ENCODE measurements around the gene ZNF254.

Gene ZNF254

DNA sequence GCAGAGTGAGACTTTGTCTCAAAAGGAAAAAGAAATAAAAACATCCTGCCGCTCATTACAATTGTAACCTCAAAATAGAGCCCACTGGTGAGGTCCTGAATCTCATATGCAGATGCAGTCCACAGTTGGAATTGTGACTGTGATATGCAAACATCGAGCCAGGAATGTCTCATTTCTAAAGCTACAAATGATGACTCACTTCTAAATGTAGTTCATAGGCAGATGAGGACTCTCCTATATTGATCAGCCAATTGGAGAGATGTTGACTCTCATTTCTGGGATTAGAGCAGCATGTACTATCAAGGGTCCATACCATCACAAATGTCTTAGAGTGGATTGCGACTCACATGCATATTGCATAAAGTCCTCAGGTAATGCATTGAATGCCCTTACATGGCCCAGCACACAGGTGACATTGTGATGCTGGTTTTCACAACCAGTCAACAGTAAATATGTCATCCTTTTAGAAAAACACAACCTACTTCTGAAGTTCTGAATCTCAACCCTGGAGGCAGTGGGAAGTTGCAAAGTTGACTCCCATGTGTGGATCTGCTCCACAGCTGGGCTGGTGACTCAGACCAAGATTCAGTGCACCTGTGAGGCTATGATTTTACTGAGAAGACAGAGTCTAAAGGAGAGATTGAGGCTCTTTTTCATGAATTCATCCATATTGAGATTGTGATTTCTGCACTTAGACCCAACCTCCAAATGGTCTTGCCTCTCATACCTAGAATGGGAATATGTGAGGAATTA, 16.9 kb upstream of the ZNF254 start:
- Histone ChIP-seq H3K36me3 (ENCODE audit: low read length) (no peaks in the 10 kb centered on the region), H3K27ac (ENCODE audit: low read depth, low read length) (no peak overlapping the region), H2AFZ (ENCODE audit: low read depth, low read length, severe bottlenecking) (no peak overlapping the region), H4K20me1 (ENCODE audit: low read depth, low read length) (no peaks in the 10 kb centered on the region), H3K4me2 (ENCODE audit: low read depth, low read length, poor library complexity, severe bottlenecking) (no peak overlapping the region), H3K27me3 (ENCODE audit: low read length) (no peaks in the 10 kb centered on the region), H3F3A (ENCODE audit: insufficient read depth) (no peaks in the 10 kb centered on the region), H3K79me2 (ENCODE audit: insufficient read depth, low read length) (0 out of 2 replicates have a peak, but pooled peaks cover 1% of the 10 kb centered on the region), H3K9me3 (ENCODE audit: insufficient read depth, low read length) (no peaks in the 10 kb centered on the region), H3K9me2 (replicated peaks; ENCODE audit: insufficient read depth, low read length) (no peaks in the 10 kb centered on the region), H3K9ac (ENCODE audit: low read length) (no peak overlapping the region), H3K4me3 (ENCODE audit: insufficient read depth, low read length, poor library complexity, severe bottlenecking) (no peak overlapping the region)
- no peak for TF ChIP-seq EZH2phosphoT487 (conservative IDR thresholded peaks at IDR 0.05; ENCODE audit: low read length)
- TF ChIP-seq, protein P1, sequence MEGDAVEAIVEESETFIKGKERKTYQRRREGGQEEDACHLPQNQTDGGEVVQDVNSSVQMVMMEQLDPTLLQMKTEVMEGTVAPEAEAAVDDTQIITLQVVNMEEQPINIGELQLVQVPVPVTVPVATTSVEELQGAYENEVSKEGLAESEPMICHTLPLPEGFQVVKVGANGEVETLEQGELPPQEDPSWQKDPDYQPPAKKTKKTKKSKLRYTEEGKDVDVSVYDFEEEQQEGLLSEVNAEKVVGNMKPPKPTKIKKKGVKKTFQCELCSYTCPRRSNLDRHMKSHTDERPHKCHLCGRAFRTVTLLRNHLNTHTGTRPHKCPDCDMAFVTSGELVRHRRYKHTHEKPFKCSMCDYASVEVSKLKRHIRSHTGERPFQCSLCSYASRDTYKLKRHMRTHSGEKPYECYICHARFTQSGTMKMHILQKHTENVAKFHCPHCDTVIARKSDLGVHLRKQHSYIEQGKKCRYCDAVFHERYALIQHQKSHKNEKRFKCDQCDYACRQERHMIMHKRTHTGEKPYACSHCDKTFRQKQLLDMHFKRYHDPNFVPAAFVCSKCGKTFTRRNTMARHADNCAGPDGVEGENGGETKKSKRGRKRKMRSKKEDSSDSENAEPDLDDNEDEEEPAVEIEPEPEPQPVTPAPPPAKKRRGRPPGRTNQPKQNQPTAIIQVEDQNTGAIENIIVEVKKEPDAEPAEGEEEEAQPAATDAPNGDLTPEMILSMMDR (IDR thresholded peaks at IDR 0.05; ENCODE audit: insufficient read depth, low read length, poor library complexity, severe bottlenecking) = no peak

DNA sequence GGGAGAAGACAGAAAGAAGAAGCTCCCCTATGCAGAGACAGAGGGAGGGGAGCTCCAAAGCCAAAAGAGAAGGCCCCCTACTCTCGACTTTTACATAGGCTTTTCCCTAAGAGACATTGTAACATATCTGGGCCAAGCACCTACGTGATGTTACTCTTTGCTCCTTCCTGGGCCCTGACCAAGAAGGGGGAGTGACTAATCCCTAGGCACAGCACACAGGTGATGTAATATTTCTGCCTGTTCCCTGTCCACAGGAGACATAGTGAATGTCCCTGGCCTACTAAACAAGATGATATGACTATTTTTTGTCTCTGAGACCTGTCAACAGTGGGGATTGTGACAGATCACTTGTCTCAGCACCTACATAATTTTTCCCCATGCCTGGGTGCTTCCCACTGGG, 15.9 kb upstream of the ZNF254 start:
- H3K79me2 ChIP-seq (ENCODE audit: insufficient read depth, low read length) = no peaks in the 10 kb centered on the region
- no peak overlapping the region for H2AFZ ChIP-seq (ENCODE audit: low read depth, low read length, severe bottlenecking)
- no peaks in the 10 kb centered on the region for H3K9me2 ChIP-seq (replicated peaks; ENCODE audit: insufficient read depth, low read length)
- no peak overlapping the region for H3K27ac ChIP-seq (ENCODE audit: low read depth, low read length)
- TF ChIP-seq EZH2phosphoT487 (conservative IDR thresholded peaks at IDR 0.05; ENCODE audit: low read length) = no peak
- TF ChIP-seq, protein P1 (IDR thresholded peaks at IDR 0.05; ENCODE audit: insufficient read depth, low read length, poor library complexity, severe bottlenecking) = no peak
- H3K4me3 ChIP-seq (ENCODE audit: insufficient read depth, low read length, poor library complexity, severe bottlenecking) = no peak overlapping the region
- H3K4me2 ChIP-seq (ENCODE audit: low read depth, low read length, poor library complexity, severe bottlenecking) = no peak overlapping the region
- no peaks in the 10 kb centered on the region for H3K36me3 ChIP-seq (ENCODE audit: low read length)
- H3K9me3 ChIP-seq (ENCODE audit: insufficient read depth, low read length) = no peaks in the 10 kb centered on the region
- H3F3A ChIP-seq (ENCODE audit: insufficient read depth) = no peaks in the 10 kb centered on the region
- no peaks in the 10 kb centered on the region for H4K20me1 ChIP-seq (ENCODE audit: low read depth, low read length)
- no peaks in the 10 kb centered on the region for H3K27me3 ChIP-seq (ENCODE audit: low read length)
- H3K9ac ChIP-seq (ENCODE audit: low read length) = no peak overlapping the region

DNA sequence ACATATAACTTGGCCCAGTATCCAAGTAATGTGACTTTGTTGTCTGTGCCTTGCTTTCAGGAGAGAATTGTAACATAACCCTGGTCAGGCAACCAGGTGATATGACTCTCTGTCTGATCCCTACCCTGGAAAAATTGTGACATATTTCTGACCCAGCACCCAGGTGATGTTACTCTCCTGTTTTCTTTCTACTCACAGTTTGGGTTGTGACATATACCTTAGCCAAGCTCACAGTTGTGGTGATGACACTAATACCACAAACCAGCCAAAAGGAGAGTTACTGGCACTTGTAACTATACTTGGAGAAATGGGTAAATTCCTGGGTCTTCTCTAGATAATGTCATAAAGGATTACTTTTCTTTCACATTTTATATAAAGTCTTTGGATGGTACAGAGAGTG, 14.3 kb upstream of the ZNF254 start:
- Histone ChIP-seq H2AFZ (ENCODE audit: low read depth, low read length, severe bottlenecking) (no peak overlapping the region), H4K20me1 (ENCODE audit: low read depth, low read length) (no peaks in the 10 kb centered on the region), H3K79me2 (ENCODE audit: insufficient read depth, low read length) (no peaks in the 10 kb centered on the region), H3K9me2 (replicated peaks; ENCODE audit: insufficient read depth, low read length) (no peaks in the 10 kb centered on the region), H3K9ac (ENCODE audit: low read length) (no peak overlapping the region), H3K4me3 (ENCODE audit: insufficient read depth, low read length, poor library complexity, severe bottlenecking) (no peak overlapping the region), H3K27me3 (ENCODE audit: low read length) (no peaks in the 10 kb centered on the region), H3K4me2 (ENCODE audit: low read depth, low read length, poor library complexity, severe bottlenecking) (no peak overlapping the region), H3K36me3 (ENCODE audit: low read length) (no peaks in the 10 kb centered on the region), H3F3A (ENCODE audit: insufficient read depth) (no peaks in the 10 kb centered on the region), H3K27ac (ENCODE audit: low read depth, low read length) (no peak overlapping the region), H3K9me3 (ENCODE audit: insufficient read depth, low read length) (no peaks in the 10 kb centered on the region)
- no peak for TF ChIP-seq EZH2phosphoT487 (conservative IDR thresholded peaks at IDR 0.05; ENCODE audit: low read length)

DNA sequence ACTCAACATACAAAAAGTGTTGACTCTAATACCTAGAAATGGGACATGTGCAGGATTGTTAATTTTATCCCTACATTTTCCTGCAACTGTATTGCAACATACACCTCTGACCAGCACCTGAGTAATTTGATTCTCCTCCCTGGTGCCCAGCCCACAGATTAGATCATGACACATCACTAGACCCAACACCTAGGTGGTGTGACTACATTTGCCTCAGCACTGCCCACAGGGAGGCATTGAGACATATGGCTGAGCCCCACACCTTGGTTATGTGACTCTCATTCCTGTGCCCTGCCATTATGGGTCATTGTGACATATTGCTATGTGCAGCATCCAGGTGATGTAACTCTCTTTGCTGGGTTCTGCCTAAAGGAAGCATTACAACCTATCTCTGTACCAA, 13.2 kb upstream of the ZNF254 start:
- no peaks in the 10 kb centered on the region for H3K27me3 ChIP-seq (ENCODE audit: low read length)
- H3K4me2 ChIP-seq (ENCODE audit: low read depth, low read length, poor library complexity, severe bottlenecking) = no peak overlapping the region
- no peak overlapping the region for H3K4me3 ChIP-seq (ENCODE audit: insufficient read depth, low read length, poor library complexity, severe bottlenecking)
- no peaks in the 10 kb centered on the region for H3K9me3 ChIP-seq (ENCODE audit: insufficient read depth, low read length)
- H3K9me2 ChIP-seq (replicated peaks; ENCODE audit: insufficient read depth, low read length) = no peaks in the 10 kb centered on the region
- H4K20me1 ChIP-seq (ENCODE audit: low read depth, low read length) = no peaks in the 10 kb centered on the region
- H3K36me3 ChIP-seq (ENCODE audit: low read length) = no peaks in the 10 kb centered on the region
- H2AFZ ChIP-seq (ENCODE audit: low read depth, low read length, severe bottlenecking) = no peak overlapping the region
- H3K79me2 ChIP-seq (ENCODE audit: insufficient read depth, low read length) = no peaks in the 10 kb centered on the region
- TF ChIP-seq EZH2phosphoT487 (conservative IDR thresholded peaks at IDR 0.05; ENCODE audit: low read length) = no peak
- TF ChIP-seq, protein P1 (IDR thresholded peaks at IDR 0.05; ENCODE audit: insufficient read depth, low read length, poor library complexity, severe bottlenecking) = no peak
- H3F3A ChIP-seq (ENCODE audit: insufficient read depth) = no peaks in the 10 kb centered on the region
- H3K9ac ChIP-seq (ENCODE audit: low read length) = no peak overlapping the region
- H3K27ac ChIP-seq (ENCODE audit: low read depth, low read length) = no peak overlapping the region
